HCT116 (cell line): ENCODE measurements around the gene ELP1. TPM values are rescaled to one million over a fixed set of nuclear protein-coding genes. Genes with fewer than 3 reads are reported as not detected.

Experiments used
- ATAC-seq: fragments of 200-7000 bp; cut with Tn5 transposase; 2 replicates; pipeline ENCODE4 v1.9.1; 2020; ENCODE audit warnings: mild to moderate bottlenecking, moderate library complexity
- BruUV-seq: library from RNA; stranded (reverse); fragments of 400-500 nt; replicated peaks from 2 replicates; lab custom pipeline; 2021; lab: Mats Ljungman, UMichigan
- CTCF ChIA-PET: fragments of 300-600 bp; sonication (Branson Sonifier 250); formaldehyde crosslinking; loops from one replicate; lab custom pipeline; 2021; ENCODE audit warnings: antibody characterized with exemption; lab: Charles Lee
- POLR2A ChIA-PET: fragments of 300-600, 350-600 bp; sonication (Branson Sonifier 250); formaldehyde crosslinking; loops from one replicate; lab custom pipeline; 2021; ENCODE audit warnings: antibody characterized with exemption; lab: Charles Lee
- RAD21 ChIA-PET, 2 experiments: fragments of 300-600 bp; sonication (Branson Sonifier 250); formaldehyde crosslinking; loops; one replicate each; lab custom pipeline; 2023; ENCODE audit warnings: low total read pairs in 2 of 2; ENCODE audit not compliant: uncharacterized antibody in 2 of 2, unreplicated experiment in 2 of 2, low non-redundant PET in 1 of 2; lab: Charles Lee
- DNase-seq: peaks from one replicate; pipeline ENCODE4 v3.0.0-alpha.2; 2010; ENCODE audit warnings: low read depth, low spot score
- H2AFZ ChIP-seq: fragments of 200-600 bp; shearing (Covaris generic), sonication (generic); 2 replicates; pipeline ENCODE4 v1.6.1; 2017; ENCODE audit warnings: low read depth, mixed run types, mixed read lengths, antibody characterized with exemption, low read length; ENCODE audit not compliant: poor library complexity, severe bottlenecking
- H3K27ac ChIP-seq: 2 replicates; pipeline ENCODE4 v1.5.1; 2012; ENCODE audit warnings: low read depth, low read length
- H3K27me3 ChIP-seq: fragments of 200-600 bp; sonication (generic); 2 replicates; pipeline ENCODE4 v1.6.1; 2016; ENCODE audit warnings: mixed run types, low read length, mixed read lengths; ENCODE audit not compliant: insufficient read depth
- H3K36me3 ChIP-seq, 2 experiments: fragments of 200-500 bp in 1 of 2; fragments of 200-600 bp in 1 of 2; sonication (Bioruptor generic) in 1 of 2; sonication (generic) in 1 of 2; 2 replicates each; pipeline versions ENCODE4 v1.5.1 to v1.6.1; 2014 to 2016; ENCODE audit warnings: low read length in 2 of 2, inconsistent platforms in 1 of 2, mixed read lengths in 1 of 2, mixed run types in 1 of 2; ENCODE audit not compliant: insufficient read depth in 2 of 2, control insufficient read depth in 1 of 2
- H3K4me1 ChIP-seq, 2 experiments: fragments of 200-600 bp in 1 of 2; sonication (generic) in 1 of 2; 2 replicates each; pipeline versions ENCODE4 v1.5.1 to v1.6.1; 2012 to 2017; ENCODE audit warnings: low read length in 2 of 2, inconsistent platforms in 1 of 2, mild to moderate bottlenecking in 1 of 2, mixed read lengths in 1 of 2, mixed run types in 1 of 2, moderate library complexity in 1 of 2; ENCODE audit not compliant: insufficient read depth in 2 of 2, control insufficient read depth in 1 of 2
- H3K4me2 ChIP-seq: fragments of 200-600 bp; sonication (generic); 2 replicates; pipeline ENCODE4 v1.6.1; 2017; ENCODE audit warnings: mixed run types, low read length, mixed read lengths
- H3K4me3 ChIP-seq, 2 experiments: fragments of 200-600 bp in 1 of 2; sonication (generic) in 1 of 2; replicated peaks in 1 of 2; 2 replicates each; pipeline ENCODE4 v1.5.1; 2011 to 2016; ENCODE audit warnings: low read length in 2 of 2, control low read depth in 1 of 2, low read depth in 1 of 2, mild to moderate bottlenecking in 1 of 2, mixed read lengths in 1 of 2, mixed run types in 1 of 2
- H3K79me2 ChIP-seq: fragments of 200-600 bp; sonication (generic); 2 replicates; pipeline ENCODE4 v1.6.1; 2017; ENCODE audit warnings: mild to moderate bottlenecking, mixed run types, low read length, moderate library complexity, mixed read lengths; ENCODE audit not compliant: insufficient read depth
- H3K9ac ChIP-seq: fragments of 200-600 bp; sonication (generic); 2 replicates; pipeline ENCODE4 v1.6.1; 2016; ENCODE audit warnings: low read length, mixed read lengths
- H3K9me2 ChIP-seq: fragments of 200-600 bp; sonication (generic), shearing (Covaris generic); 2 replicates; pipeline ENCODE4 v1.6.1; 2017; ENCODE audit warnings: mixed run types, mild to moderate bottlenecking, moderate library complexity; ENCODE audit not compliant: insufficient read depth
- H3K9me3 ChIP-seq, 2 experiments: fragments of 200-500 bp in 1 of 2; fragments of 200-600 bp in 1 of 2; sonication (Bioruptor generic) in 1 of 2; sonication (generic) in 1 of 2; 2 replicates each; pipeline ENCODE4 v1.6.1; 2014 to 2017; ENCODE audit warnings: low read length in 2 of 2, mixed read lengths in 2 of 2, inconsistent platforms in 1 of 2, low read depth in 1 of 2, mild to moderate bottlenecking in 1 of 2, mixed run types in 1 of 2, moderate library complexity in 1 of 2; ENCODE audit not compliant: control insufficient read depth in 1 of 2, insufficient read depth in 1 of 2
- H4K20me1 ChIP-seq: fragments of 200-600 bp; sonication (generic), shearing (Covaris generic); 2 replicates; pipeline ENCODE4 v1.6.1; 2017; ENCODE audit warnings: mixed run types, mild to moderate bottlenecking, moderate library complexity; ENCODE audit not compliant: insufficient read depth
- CTCF ChIP-seq, 3 experiments: fragments of 200-600 bp in 1 of 3; sonication (generic) in 1 of 3; IDR thresholded peaks in 2 of 3; conservative IDR thresholded peaks in 1 of 3; 2 replicates each; pipeline ENCODE4 v1.5.1; 2012 to 2017; ENCODE audit warnings: low read depth in 2 of 3, low read length in 2 of 3, antibody characterized with exemption in 1 of 3, borderline replicate concordance in 1 of 3, control low read depth in 1 of 3, mild to moderate bottlenecking in 1 of 3, mixed read lengths in 1 of 3, mixed run types in 1 of 3, moderate library complexity in 1 of 3; ENCODE audit not compliant: insufficient read depth in 1 of 3
- ELF1 ChIP-seq: IDR thresholded peaks from 2 replicates; pipeline ENCODE4 v1.6.1; 2012; ENCODE audit warnings: low read depth, borderline replicate concordance
- MAX ChIP-seq: IDR thresholded peaks from 2 replicates; pipeline ENCODE4 v1.6.1; 2012
- REST ChIP-seq: IDR thresholded peaks from 2 replicates; pipeline ENCODE4 v1.6.1; 2012; ENCODE audit warnings: low read depth
- SP1 ChIP-seq: IDR thresholded peaks from 2 replicates; pipeline ENCODE4 v1.6.1; 2012; ENCODE audit warnings: low read depth
- ZNF274 ChIP-seq: fragments of 200-500 bp; sonication (Bioruptor generic); IDR thresholded peaks from 2 replicates; pipeline ENCODE4 v1.6.1; 2014; ENCODE audit warnings: mild to moderate bottlenecking, low read depth, low read length, inconsistent platforms
- intact Hi-C: fragments of 100-400 bp; cut with micrococcal nuclease; formaldehyde crosslinking; loops from 2 replicates; pipeline ENCODE4 v1.10.0; 2022
- total RNA-seq: library from RNA; stranded (reverse); gene quantifications from one replicate; pipeline ENCODE4 v1.2.1, GENCODE V29; 2021; ENCODE audit not compliant: unreplicated experiment

ELP1 gene
- total RNA-seq, 1 experiment from 2014 or later = 28.8 TPM

GRCh38 chr9:108877524-108877923, 56.4 kb downstream of the ELP1 start:
- CTCF ChIA-PET = no interaction called here

More at GRCh38 chr9:108877524-108877923, 56.4 kb downstream of the ELP1 start:
- Histone ChIP-seq H3K4me1 (no peaks in the 10 kb centered on the region), H2AFZ (no peak overlapping the region), H3K36me3 (peaks cover 20 to 33% of the 10 kb centered on the region in 2 experiments; a peak in 3 of 4 replicates), H3K9me2 (no peaks in the 10 kb centered on the region), H3K4me3 (no peak overlapping the region), H3K9ac (no peak overlapping the region), H3K27ac (no peak overlapping the region), H3K27me3 (no peaks in the 10 kb centered on the region), H3K4me2 (no peak overlapping the region), H3K9me3 (no peaks in the 10 kb centered on the region), H3K79me2 (no peaks in the 10 kb centered on the region), H4K20me1 (no peaks in the 10 kb centered on the region)
- BruUV-seq = no TSS peak
- DNase-seq = no peak
- ChIA-PET POLR2A (no interaction called here), RAD21 (no interaction called here)
- intact Hi-C loops = no loop called here
- no peak for ATAC-seq
- TF ChIP-seq CTCF (IDR thresholded peaks at IDR 0.05 in 2 of 3, conservative IDR thresholded peaks at IDR 0.05 in 1 of 3; ENCODE audit: borderline replicate concordance in 1 of 3, insufficient read depth in 1 of 3, low read depth in 2 of 3, low read length in 2 of 3) = no peak
- TF ChIP-seq ELF1 = no peak
- no peak for TF ChIP-seq REST
- TF ChIP-seq SP1 = no peak
- TF ChIP-seq ZNF274 = no peak
- TF ChIP-seq MAX = no peak
